SKM-1 treated with dmso at 0.1 percent for 144 hours (cell line): ENCODE results near the gene ARL14EPL.

ENCODE experiments used
- DNase-seq: peaks from one replicate; lab custom pipeline; 2025; ENCODE audit not compliant: unreplicated experiment; lab: John Stamatoyannopoulos, UW

Gene ARL14EPL

GRCh38 chr5:116032094-116032517 lies at the start of gene ARL14EPL:
Gene ARL14EPL, plus strand, starts transcription at chr5:116032472. Its CDS starts 18,994 bp downstream, at chr5:116051466.
- DNase-seq, result peak; percentile 88

- no peak for DNase-seq
Measured at GRCh38 chr5:115983519-115983918, 48.8 kb upstream of the ARL14EPL start.

GRCh38 chr5:115985802-115986757 lies 46.2 kb upstream of the ARL14EPL start:
- DNase-seq, result no peak

GRCh38 chr5:115988002-115988401 lies 44.3 kb upstream of the ARL14EPL start:
- DNase-seq, result no peak

- no peak for DNase-seq
Measured at GRCh38 chr5:115992848-115993350, 39.4 kb upstream of the ARL14EPL start.

GRCh38 chr5:115995351-115995750 lies 36.9 kb upstream of the ARL14EPL start:
- no peak for DNase-seq

- no peak for DNase-seq
Measured at GRCh38 chr5:116002116-116002906, 30.0 kb upstream of the ARL14EPL start.

GRCh38 chr5:116004248-116004647 lies 28.0 kb upstream of the ARL14EPL start:
- no peak for DNase-seq

GRCh38 chr5:116009806-116010205 lies 22.5 kb upstream of the ARL14EPL start:
- DNase-seq, result no peak

- no peak for DNase-seq
Measured at GRCh38 chr5:116011046-116011445, 21.2 kb upstream of the ARL14EPL start.

- no peak for DNase-seq
Measured at GRCh38 chr5:116013207-116013785, 19.0 kb upstream of the ARL14EPL start.

GRCh38 chr5:116013936-116014335 lies 18.3 kb upstream of the ARL14EPL start:
- DNase-seq, result no peak

GRCh38 chr5:116023619-116024018 lies 8.7 kb upstream of the ARL14EPL start:
- DNase-seq, result no peak

- DNase-seq, result no peak
Measured at GRCh38 chr5:116025866-116026265, 6.4 kb upstream of the ARL14EPL start.

GRCh38 chr5:116032991-116033390 lies 719 bp downstream of the ARL14EPL start:
- no peak for DNase-seq

GRCh38 chr5:116035123-116035522 lies 2.9 kb downstream of the ARL14EPL start:
- no peak for DNase-seq

- DNase-seq, result no peak
Measured at GRCh38 chr5:116037236-116037822, 5.1 kb downstream of the ARL14EPL start.

- DNase-seq, result peak; percentile 85
Measured at GRCh38 chr5:116038817-116039216, 6.5 kb downstream of the ARL14EPL start.

GRCh38 chr5:116042375-116042774 lies 10.1 kb downstream of the ARL14EPL start:
- DNase-seq, result no peak

- DNase-seq, result no peak
Measured at GRCh38 chr5:116044073-116044472, 11.8 kb downstream of the ARL14EPL start.

- DNase-seq, result no peak
Measured at GRCh38 chr5:116045821-116046220, 13.5 kb downstream of the ARL14EPL start.
